BE2C (cell line): ENCODE measurements around the gene ANK3.

Experiments used
- DNase-seq: peaks from one replicate; pipeline ENCODE4 v3.0.0-alpha.2; 2020
- H3K27me3 ChIP-seq: fragments of 250-450 bp; sonication (Bioruptor Pico); 2 replicates; pipeline ENCODE4 v1.5.1; 2020; ENCODE audit warnings: mild to moderate bottlenecking
- H3K36me3 ChIP-seq: fragments of 250-450 bp; sonication (Bioruptor Pico); 2 replicates; pipeline ENCODE4 v1.5.1; 2020; ENCODE audit warnings: mild to moderate bottlenecking
- H3K4me1 ChIP-seq: fragments of 250-450 bp; sonication (Bioruptor Pico); 2 replicates; pipeline ENCODE4 v1.5.1; 2020
- H3K4me3 ChIP-seq: 2 replicates; pipeline ENCODE4 v1.5.1; 2011; ENCODE audit warnings: low read depth, low read length
- H3K9me3 ChIP-seq: fragments of 250-450 bp; sonication (Bioruptor Pico); 2 replicates; pipeline ENCODE4 v1.5.1; 2020
- TF ChIP-seq, protein P1 (sequence below): IDR thresholded peaks from 2 replicates; pipeline ENCODE4 v1.5.1; 2012; ENCODE audit warnings: mild to moderate bottlenecking, low read depth, low read length

ANK3 gene

DNA sequence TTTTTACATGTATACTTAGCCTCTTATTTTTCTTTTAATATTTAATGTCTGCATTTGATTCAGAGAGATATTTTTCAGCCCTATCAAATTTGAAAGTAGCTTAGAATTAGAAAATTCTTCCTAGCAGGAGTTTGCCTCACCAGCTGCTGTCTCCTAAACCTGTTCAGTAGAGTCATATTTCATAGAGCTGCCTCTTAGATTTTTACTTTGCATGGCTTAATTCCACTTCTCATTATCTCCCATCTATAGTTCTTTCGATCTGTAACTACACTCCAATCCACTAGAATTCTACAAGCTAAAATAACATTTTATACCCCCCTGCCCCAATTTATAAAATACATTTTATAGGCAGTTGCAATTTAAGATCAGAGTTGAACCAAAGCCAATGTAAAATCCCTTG is 227.0 kb downstream of the ANK3 start:
- H3K27me3 ChIP-seq: no peaks in the 10 kb centered on the region
- TF ChIP-seq, protein P1, sequence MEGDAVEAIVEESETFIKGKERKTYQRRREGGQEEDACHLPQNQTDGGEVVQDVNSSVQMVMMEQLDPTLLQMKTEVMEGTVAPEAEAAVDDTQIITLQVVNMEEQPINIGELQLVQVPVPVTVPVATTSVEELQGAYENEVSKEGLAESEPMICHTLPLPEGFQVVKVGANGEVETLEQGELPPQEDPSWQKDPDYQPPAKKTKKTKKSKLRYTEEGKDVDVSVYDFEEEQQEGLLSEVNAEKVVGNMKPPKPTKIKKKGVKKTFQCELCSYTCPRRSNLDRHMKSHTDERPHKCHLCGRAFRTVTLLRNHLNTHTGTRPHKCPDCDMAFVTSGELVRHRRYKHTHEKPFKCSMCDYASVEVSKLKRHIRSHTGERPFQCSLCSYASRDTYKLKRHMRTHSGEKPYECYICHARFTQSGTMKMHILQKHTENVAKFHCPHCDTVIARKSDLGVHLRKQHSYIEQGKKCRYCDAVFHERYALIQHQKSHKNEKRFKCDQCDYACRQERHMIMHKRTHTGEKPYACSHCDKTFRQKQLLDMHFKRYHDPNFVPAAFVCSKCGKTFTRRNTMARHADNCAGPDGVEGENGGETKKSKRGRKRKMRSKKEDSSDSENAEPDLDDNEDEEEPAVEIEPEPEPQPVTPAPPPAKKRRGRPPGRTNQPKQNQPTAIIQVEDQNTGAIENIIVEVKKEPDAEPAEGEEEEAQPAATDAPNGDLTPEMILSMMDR: no peak
- H3K4me3 ChIP-seq: no peak overlapping the region
- DNase-seq: no peak
- no peaks in the 10 kb centered on the region for H3K9me3 ChIP-seq
- H3K4me1 ChIP-seq: no peaks in the 10 kb centered on the region
- no peaks in the 10 kb centered on the region for H3K36me3 ChIP-seq

DNA sequence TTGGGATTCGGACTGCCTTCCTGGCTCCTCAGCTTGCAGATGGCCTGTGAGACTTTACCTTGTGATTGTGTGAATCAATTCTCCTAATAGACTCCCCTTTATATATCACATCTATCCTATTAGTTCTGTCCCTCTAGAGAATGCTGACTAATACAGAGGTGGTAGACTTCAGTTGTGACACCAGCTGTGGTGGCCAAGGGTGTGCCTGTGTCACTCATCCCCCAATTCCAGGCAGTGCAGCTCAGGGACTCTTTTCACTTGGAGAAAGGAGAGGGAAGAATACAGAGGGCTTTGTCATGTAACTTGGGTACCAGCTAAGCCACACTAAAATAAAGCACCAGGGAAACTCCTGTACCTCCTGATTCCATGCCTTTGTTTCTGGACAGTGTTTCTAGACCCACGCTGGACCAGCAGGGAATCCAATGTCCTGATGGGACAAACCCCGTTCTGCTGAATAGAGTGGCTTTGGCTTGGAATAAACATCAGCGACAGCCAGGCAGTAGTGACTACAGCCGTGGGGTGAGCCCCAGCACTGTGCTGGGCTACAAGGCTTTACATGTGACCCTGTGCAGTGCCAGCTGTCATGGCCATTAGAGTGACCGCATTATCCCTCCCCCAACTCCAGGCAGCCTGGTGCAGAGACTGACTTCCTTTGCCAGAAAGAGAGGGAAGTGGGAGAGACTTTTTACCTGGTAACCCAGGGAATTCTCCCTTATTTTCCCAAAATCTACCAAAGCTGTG is 233.6 kb downstream of the ANK3 start:
- DNase-seq: no peak
- Histone ChIP-seq H3K36me3 (no peaks in the 10 kb centered on the region), H3K4me1 (no peaks in the 10 kb centered on the region), H3K9me3 (no peaks in the 10 kb centered on the region), H3K4me3 (no peak overlapping the region), H3K27me3 (no peaks in the 10 kb centered on the region)
- TF ChIP-seq, protein P1: no peak

DNA sequence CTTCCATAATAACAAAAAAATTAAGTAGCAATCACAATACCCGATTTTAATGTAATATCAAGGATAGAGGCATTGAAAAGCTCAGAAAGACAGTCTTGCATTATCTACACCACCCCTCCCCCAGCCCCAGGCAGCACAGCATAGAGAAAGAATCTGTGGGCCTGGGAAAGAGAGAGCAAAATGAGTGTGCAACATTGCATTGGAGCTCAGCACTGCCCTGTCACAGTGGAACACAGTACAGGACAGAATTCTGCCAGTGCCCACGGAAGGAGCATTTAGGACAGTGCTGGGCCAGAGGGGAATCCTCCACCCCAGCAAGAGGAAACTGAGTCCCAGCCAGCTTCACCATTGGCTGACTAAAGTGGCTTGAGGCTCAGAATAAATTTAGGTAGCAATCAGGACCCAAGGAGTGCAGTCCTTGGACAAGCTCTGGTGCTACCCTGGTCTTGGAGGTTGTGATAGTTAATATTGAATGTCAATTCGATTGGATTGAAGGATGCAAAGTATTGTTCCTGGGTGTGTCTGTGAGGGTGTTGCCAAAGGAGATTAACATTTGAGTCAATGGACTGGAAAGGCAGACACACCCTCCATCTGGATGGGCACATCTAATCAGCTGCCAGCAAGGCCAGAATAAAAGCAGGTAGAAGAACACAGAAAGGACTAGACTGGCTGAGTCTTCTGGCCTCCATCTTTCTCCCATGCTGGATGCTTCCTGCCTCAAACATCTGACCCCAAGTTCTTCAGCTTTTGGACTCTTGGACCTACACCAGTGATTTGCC is 234.4 kb downstream of the ANK3 start:
- TF ChIP-seq, protein P1: no peak
- Histone ChIP-seq H3K36me3 (no peaks in the 10 kb centered on the region), H3K9me3 (no peaks in the 10 kb centered on the region), H3K4me1 (no peaks in the 10 kb centered on the region), H3K27me3 (no peaks in the 10 kb centered on the region), H3K4me3 (no peak overlapping the region)
- no peak for DNase-seq

DNA sequence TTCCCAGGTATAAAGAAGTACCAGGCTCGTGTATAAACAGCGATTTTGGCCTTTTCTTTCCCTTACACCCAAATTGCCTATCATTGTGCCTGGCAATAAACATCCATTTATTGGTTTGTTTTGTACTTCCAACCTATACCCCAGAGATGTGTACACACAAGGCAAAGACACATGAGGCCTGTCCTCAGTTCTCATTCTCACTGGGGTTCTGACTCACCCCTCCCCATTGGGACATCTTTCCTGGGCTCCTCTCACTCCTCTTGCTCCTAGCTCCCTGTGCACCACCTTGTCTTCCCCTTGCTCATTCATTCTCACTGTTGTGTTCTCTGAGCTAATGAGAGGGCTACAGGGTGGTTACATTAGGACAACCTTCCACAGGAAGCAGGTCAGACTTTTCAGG is 240.7 kb downstream of the ANK3 start:
- no peak for DNase-seq
- TF ChIP-seq, protein P1: no peak

DNA sequence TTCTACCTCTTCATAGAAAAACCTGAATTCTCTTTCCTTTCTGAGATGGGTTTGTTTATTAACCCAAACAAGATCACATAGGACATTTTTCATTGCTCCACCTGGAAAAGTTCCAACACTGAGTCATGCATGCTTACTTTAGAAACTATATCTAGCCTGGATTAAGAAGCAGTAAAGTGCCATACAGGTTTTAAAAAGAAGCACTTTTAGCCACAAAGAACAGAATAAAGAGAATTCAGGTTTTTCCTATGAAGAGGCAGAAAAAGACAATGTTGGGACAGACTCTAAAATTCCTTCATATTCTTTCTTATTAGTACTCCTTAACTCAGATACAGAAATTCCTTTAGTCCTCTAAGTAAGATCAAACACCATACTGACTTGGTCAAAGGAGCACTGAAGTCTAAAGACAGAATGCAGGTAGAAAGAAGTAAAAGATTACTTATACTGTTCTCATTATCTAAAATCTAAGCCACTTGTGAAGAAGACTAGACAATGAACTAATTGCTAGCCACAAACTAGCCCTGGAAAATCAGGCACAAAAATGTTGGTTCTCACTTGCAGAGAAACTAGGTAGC is 241.3 kb downstream of the ANK3 start:
- no peak for DNase-seq
- Histone ChIP-seq H3K4me3 (no peak overlapping the region), H3K27me3 (no peaks in the 10 kb centered on the region), H3K9me3 (no peaks in the 10 kb centered on the region), H3K36me3 (no peaks in the 10 kb centered on the region), H3K4me1 (no peaks in the 10 kb centered on the region)
- TF ChIP-seq, protein P1: no peak

More for the DNA sequence above, 240.7 kb downstream of the ANK3 start:
- Histone ChIP-seq H3K36me3 (no peaks in the 10 kb centered on the region), H3K27me3 (no peaks in the 10 kb centered on the region), H3K9me3 (no peaks in the 10 kb centered on the region), H3K4me1 (no peaks in the 10 kb centered on the region), H3K4me3 (no peak overlapping the region)
